ENCODE measurements around the gene SLC38A8.

- TF ChIP-seq, protein P1, sequence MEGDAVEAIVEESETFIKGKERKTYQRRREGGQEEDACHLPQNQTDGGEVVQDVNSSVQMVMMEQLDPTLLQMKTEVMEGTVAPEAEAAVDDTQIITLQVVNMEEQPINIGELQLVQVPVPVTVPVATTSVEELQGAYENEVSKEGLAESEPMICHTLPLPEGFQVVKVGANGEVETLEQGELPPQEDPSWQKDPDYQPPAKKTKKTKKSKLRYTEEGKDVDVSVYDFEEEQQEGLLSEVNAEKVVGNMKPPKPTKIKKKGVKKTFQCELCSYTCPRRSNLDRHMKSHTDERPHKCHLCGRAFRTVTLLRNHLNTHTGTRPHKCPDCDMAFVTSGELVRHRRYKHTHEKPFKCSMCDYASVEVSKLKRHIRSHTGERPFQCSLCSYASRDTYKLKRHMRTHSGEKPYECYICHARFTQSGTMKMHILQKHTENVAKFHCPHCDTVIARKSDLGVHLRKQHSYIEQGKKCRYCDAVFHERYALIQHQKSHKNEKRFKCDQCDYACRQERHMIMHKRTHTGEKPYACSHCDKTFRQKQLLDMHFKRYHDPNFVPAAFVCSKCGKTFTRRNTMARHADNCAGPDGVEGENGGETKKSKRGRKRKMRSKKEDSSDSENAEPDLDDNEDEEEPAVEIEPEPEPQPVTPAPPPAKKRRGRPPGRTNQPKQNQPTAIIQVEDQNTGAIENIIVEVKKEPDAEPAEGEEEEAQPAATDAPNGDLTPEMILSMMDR (IDR thresholded peaks at IDR 0.05) = no peak
- TF ChIP-seq POLR2A (IDR thresholded peaks at IDR 0.05) (no peak), EP300 (IDR thresholded peaks at IDR 0.05; ENCODE audit: low read depth) (no peak), POLR2AphosphoS5 (IDR thresholded peaks at IDR 0.05) (no peak)
Observed at GRCh38 chr16:84054916-84055315, 12.3 kb upstream of the SLC38A8 start.
